GM12872 (cell line): ENCODE results near the gene RCL1.

Experiments
- TF ChIP-seq, protein P1 (sequence below): IDR thresholded peaks from 3 replicates; pipeline ENCODE4 v1.5.1; 2011; ENCODE audit warnings: low read depth, mild to moderate bottlenecking, low read length, moderate library complexity; ENCODE audit not compliant: insufficient read depth

Gene RCL1

DNA sequence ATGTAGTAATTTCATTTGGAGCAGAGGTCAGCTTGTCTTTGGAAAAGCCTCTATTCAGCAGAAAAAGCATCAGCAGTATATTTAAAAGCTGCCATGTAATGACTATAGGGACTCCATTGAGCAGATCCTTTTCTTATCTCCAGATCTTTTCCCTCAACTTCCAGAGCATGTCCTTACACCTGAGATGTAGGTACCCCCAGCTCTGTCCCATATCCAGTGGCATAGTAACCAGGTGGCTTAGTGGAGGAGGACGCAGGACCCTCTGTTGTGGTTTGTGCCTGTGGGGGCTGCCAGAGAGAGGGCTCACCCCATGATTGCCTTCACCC lies 61.5 kb downstream of the RCL1 start:
- TF ChIP-seq, protein P1, sequence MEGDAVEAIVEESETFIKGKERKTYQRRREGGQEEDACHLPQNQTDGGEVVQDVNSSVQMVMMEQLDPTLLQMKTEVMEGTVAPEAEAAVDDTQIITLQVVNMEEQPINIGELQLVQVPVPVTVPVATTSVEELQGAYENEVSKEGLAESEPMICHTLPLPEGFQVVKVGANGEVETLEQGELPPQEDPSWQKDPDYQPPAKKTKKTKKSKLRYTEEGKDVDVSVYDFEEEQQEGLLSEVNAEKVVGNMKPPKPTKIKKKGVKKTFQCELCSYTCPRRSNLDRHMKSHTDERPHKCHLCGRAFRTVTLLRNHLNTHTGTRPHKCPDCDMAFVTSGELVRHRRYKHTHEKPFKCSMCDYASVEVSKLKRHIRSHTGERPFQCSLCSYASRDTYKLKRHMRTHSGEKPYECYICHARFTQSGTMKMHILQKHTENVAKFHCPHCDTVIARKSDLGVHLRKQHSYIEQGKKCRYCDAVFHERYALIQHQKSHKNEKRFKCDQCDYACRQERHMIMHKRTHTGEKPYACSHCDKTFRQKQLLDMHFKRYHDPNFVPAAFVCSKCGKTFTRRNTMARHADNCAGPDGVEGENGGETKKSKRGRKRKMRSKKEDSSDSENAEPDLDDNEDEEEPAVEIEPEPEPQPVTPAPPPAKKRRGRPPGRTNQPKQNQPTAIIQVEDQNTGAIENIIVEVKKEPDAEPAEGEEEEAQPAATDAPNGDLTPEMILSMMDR, result no peak

DNA sequence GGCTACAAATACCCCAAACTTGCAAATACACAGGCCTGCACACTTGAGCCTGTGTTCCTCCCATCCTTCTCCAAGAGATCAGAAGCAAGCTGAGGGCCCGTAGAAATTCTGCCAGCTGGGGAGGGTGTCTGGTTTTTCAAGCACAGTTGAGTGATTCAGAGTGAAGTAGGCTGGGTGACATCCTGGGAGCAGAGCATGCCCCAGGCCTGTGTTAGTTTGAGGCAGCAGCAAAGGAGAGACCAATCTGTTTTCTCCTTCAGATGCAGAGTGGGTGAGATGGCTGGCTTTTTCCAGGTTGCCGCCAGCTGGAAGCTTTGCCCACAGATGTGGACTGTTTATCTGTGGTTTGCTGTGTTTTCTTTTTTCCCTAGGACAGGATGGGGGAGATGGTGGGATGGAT lies 63.1 kb downstream of the RCL1 start:
- TF ChIP-seq, protein P1, result no peak

DNA sequence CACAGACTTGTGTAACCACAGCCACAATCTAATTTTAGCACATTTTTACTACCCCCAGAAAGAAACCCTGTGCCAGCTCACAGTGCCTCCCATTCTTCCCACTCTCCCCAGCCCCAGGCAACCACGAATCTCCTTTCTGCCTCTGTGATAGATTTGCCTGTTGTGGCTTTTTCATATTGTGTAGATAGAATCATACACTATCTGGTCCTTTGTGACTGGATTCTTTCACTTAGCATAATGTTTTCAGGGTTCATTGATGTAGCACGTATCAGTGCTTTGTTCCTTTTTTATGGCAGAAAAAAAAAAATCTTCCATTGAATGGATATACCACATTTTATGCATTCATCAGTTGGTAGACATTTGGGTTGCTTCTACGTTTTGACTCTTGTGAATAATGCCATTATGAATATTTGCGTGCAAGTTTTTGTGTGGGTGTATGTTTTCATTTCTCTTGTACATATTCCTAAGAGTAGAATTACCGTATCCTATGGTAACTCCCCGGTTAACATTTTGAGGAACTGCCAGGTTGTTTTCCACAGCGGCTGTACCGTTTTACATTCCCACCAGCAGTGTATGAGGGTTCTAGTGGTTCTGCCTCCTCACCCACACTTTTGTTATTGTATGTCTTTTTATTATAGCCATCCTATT lies 64.5 kb downstream of the RCL1 start:
- TF ChIP-seq, protein P1, result no peak

DNA sequence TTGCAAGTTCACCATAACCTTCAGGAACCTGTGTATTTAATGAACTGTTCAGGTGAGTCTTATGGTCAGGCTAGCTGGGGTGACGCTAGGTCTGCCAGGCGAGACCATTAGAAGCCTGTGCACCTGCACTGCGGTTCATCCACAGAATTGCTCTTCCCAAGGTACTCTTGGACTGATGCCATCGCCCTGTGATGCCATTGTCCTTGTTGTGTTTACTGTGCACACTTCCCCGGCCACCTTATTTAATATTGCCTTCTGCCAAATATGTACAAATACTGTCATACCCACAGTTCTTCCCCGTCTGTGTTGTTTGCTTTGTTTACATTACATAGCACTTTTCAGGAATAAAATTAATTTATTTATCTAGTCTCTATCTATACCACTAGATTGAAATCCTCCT lies 66.3 kb downstream of the RCL1 start:
- TF ChIP-seq, protein P1, result no peak

DNA sequence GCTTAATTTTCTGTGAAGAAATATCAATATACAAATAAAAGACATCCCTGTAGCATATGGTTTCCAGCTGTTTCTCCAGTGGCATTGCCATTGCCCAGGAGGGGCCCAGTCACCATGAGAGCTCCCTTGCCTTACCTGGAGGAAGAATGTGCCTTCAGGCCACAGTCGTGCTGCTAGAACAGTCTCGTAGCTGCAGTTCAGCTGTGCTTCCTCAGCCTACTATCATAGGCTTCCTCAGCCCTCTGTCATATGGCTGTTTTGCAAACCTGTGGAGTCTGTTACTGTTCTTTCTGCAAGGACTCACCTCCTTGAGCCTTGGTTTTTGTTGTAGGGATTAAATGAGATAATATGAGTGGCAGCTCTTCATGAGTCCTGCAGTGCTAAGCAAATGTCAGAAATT lies 67.6 kb downstream of the RCL1 start:
- TF ChIP-seq, protein P1, result no peak

DNA sequence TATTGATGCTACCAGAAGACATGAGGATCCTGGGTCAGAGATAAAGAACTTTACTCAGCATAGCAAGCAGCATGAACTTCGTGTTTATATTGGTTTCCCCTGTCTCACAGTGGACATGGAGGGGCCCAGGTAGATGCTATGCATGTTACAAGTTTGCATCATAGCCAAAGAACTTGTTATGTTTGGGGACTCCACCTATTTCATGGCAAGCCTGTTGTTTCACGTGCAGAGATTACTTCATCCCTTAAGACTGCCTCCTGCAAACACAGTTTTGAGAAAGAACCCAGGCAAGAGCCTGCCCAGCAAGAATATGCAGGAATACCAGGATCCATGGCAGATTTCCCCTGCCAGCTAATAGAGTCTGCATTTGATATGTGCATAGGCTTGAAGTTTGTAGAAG lies 68.4 kb downstream of the RCL1 start:
- TF ChIP-seq, protein P1, result no peak

DNA sequence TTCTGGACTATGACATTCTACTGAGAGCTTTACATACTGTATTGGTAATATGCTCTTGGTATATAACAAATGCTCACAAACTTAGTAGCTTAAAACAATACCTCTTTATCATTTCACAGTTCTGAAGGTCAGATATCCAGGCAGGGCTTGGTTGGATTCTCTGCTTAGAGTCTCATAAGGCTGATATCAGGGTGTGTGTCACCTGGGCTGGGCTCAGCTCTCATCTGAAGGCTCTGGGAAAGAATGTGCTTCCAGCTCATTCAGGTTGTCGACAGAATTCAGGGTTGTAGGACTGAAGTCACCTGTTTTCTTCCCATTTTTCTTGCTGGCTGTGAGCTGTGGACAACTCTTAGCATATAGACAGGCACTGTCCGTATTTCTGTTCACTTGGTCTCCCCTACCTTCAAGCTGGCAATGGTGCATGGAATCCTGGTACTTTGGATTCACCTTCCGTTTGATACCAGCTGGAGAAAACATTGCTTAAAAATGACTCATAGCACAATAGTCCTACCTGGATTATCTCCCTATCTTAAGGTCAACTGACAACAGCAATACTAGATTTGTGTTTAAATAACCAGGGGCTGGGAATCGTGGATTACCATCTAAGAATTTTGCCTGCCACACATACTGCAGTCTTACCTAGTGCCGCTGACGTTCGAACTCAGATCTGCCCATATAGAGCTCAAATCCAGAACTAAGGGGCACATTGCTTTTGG lies 69.2 kb downstream of the RCL1 start:
- TF ChIP-seq, protein P1, result no peak
